HCT116 (cell line): ENCODE measurements around the gene MAST4.

ENCODE experiments used
- CTCF ChIP-seq, 3 experiments: fragments of 200-600 bp in 1 of 3; sonication (generic) in 1 of 3; IDR thresholded peaks in 2 of 3; conservative IDR thresholded peaks in 1 of 3; 2 replicates each; pipeline ENCODE4 v1.5.1; 2012 to 2017; ENCODE audit warnings: low read depth in 2 of 3, low read length in 2 of 3, antibody characterized with exemption in 1 of 3, borderline replicate concordance in 1 of 3, control low read depth in 1 of 3, mild to moderate bottlenecking in 1 of 3, mixed read lengths in 1 of 3, mixed run types in 1 of 3, moderate library complexity in 1 of 3; ENCODE audit not compliant: insufficient read depth in 1 of 3
- EZH2 ChIP-seq: fragments of 200-600 bp; sonication (generic); IDR thresholded peaks from 2 replicates; pipeline ENCODE4 v1.6.1; 2017; ENCODE audit warnings: antibody characterized with exemption, mixed run types
- EZH2phosphoT487 ChIP-seq: fragments of 200-600 bp; IDR thresholded peaks from 2 replicates; pipeline ENCODE4 v1.6.1; 2018; ENCODE audit warnings: antibody characterized with exemption, borderline replicate concordance
- JUND ChIP-seq: IDR thresholded peaks from 2 replicates; pipeline ENCODE4 v1.6.1; 2012
- POLR2A ChIP-seq: IDR thresholded peaks from 2 replicates; pipeline ENCODE4 v1.7.0; 2011; ENCODE audit warnings: borderline replicate concordance; ENCODE audit not compliant: insufficient read depth, insufficient read length; ENCODE audit errors: extremely low read depth
- POLR2AphosphoS5 ChIP-seq: IDR thresholded peaks from 2 replicates; pipeline ENCODE4 v1.6.1; 2011; ENCODE audit warnings: mild to moderate bottlenecking, low read depth, low read length, moderate library complexity
- SP1 ChIP-seq: IDR thresholded peaks from 2 replicates; pipeline ENCODE4 v1.6.1; 2012; ENCODE audit warnings: low read depth
- TCF7L2 ChIP-seq: IDR thresholded peaks from 2 replicates; pipeline ENCODE4 v1.7.0; 2011; ENCODE audit warnings: borderline replicate concordance, inconsistent platforms; ENCODE audit not compliant: insufficient read depth, insufficient read length; ENCODE audit errors: extremely low read depth
- YY1 ChIP-seq: IDR thresholded peaks from 2 replicates; pipeline ENCODE4 v1.6.1; 2011; ENCODE audit warnings: low read length, low read depth, moderate library complexity, mild to moderate bottlenecking; ENCODE audit not compliant: insufficient replicate concordance; ENCODE audit errors: extremely low read depth
- ZFX ChIP-seq: fragments of 450-650 bp; IDR thresholded peaks from 2 replicates; pipeline ENCODE4 v1.6.1; 2017
- ZNF274 ChIP-seq: fragments of 200-500 bp; sonication (Bioruptor generic); IDR thresholded peaks from 2 replicates; pipeline ENCODE4 v1.6.1; 2014; ENCODE audit warnings: mild to moderate bottlenecking, low read depth, low read length, inconsistent platforms
- TF ChIP-seq, protein P1 (sequence below): IDR thresholded peaks from 2 replicates; pipeline ENCODE4 v1.6.1; 2012

DNA sequence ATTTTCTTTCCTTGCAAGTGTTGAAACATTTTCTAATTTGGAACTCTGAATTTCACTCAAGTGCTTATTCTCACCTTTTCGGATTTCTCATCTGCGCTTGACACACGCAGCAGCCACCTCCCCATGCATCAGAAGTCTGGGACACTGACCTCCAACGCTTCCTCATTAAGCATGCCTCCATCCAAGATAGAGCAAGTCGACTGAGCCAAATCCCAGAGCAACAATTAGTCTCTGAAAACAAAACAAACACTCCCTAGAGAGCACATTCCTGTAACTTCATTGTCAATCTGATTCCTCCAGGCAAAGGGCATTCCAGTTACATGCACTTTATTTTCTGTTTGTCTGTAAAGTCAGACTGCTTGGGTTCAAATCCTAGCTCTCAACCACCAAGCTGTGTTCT is 594.7 kb downstream of the MAST4 start:
- TF ChIP-seq CTCF (IDR thresholded peaks at IDR 0.05 in 2 of 3, conservative IDR thresholded peaks at IDR 0.05 in 1 of 3; ENCODE audit: borderline replicate concordance in 1 of 3, insufficient read depth in 1 of 3, low read depth in 2 of 3, low read length in 2 of 3) (no peak), JUND (no peak), EZH2phosphoT487 (no peak), ZFX (no peak), POLR2AphosphoS5 (no peak), TCF7L2 (no peak), YY1 (no peak), POLR2A (no peak), SP1 (no peak), ZNF274 (no peak), EZH2 (no peak)
- TF ChIP-seq, protein P1, sequence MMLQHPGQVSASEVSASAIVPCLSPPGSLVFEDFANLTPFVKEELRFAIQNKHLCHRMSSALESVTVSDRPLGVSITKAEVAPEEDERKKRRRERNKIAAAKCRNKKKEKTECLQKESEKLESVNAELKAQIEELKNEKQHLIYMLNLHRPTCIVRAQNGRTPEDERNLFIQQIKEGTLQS: no peak
